Transverse colon (tissue), 4 donors: ENCODE data around the gene IER3.

ENCODE experiments used
- EP300 ChIP-seq: sonication (generic); formaldehyde crosslinking; IDR thresholded peaks from one replicate; pipeline ENCODE4 v1.6.1; 2017; ENCODE audit warnings: antibody characterized with exemption, low read depth
- POLR2A ChIP-seq: fragments of 450-650 bp; IDR thresholded peaks from one replicate; pipeline ENCODE4 v1.6.1; 2016; ENCODE audit warnings: antibody characterized with exemption, mild to moderate bottlenecking, moderate library complexity
- POLR2AphosphoS5 ChIP-seq, 3 donors: sonication (generic); formaldehyde crosslinking; IDR thresholded peaks; one replicate each; pipeline ENCODE4 v1.6.1; 2016; ENCODE audit warnings: antibody characterized with exemption in 3 of 3
- TF ChIP-seq, protein P1 (sequence below), 5 experiments: fragments of 200-600 bp in 3 of 5; fragments of 450-650 bp in 2 of 5; sonication (generic) in 3 of 5; IDR thresholded peaks; 1 replicate in 2 of 5; 2 replicates in 3 of 5; pipeline ENCODE4 v1.5.1; 2016 to 2017; ENCODE audit warnings: antibody characterized with exemption in 5 of 5, inconsistent platforms in 3 of 5, mild to moderate bottlenecking in 2 of 5, moderate library complexity in 1 of 5

DNA sequence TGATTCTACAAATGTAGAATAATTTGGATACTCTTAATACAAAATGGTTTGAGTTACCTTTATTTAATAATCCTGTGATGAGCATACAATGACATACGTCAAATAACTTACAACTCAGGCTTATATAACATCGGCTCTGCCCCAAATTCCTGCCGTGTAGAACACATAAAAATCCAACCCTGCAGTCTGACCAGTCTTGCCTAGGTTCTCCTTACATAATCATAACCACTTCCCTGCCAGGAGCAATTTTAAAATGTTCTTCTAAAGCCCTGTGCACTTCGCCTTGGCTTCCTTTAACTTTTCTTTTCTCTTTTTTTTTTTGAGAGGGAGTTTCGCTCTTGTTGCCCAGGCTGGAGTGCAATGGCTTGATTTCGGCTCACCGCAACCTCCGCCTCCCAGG is 16.2 kb upstream of the IER3 start:
- TF ChIP-seq, protein P1, sequence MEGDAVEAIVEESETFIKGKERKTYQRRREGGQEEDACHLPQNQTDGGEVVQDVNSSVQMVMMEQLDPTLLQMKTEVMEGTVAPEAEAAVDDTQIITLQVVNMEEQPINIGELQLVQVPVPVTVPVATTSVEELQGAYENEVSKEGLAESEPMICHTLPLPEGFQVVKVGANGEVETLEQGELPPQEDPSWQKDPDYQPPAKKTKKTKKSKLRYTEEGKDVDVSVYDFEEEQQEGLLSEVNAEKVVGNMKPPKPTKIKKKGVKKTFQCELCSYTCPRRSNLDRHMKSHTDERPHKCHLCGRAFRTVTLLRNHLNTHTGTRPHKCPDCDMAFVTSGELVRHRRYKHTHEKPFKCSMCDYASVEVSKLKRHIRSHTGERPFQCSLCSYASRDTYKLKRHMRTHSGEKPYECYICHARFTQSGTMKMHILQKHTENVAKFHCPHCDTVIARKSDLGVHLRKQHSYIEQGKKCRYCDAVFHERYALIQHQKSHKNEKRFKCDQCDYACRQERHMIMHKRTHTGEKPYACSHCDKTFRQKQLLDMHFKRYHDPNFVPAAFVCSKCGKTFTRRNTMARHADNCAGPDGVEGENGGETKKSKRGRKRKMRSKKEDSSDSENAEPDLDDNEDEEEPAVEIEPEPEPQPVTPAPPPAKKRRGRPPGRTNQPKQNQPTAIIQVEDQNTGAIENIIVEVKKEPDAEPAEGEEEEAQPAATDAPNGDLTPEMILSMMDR (IDR thresholded peaks at IDR 0.05): no peak
- no peak for TF ChIP-seq POLR2A
- no peak for TF ChIP-seq EP300
- no peak for TF ChIP-seq POLR2AphosphoS5 (IDR thresholded peaks at IDR 0.05)
